Measurements from ENCODE around the gene ARHGAP30. TPM values are rescaled to one million over a fixed set of nuclear protein-coding genes. Genes with fewer than 3 reads are reported as not detected.

ARHGAP30 gene, protein sequence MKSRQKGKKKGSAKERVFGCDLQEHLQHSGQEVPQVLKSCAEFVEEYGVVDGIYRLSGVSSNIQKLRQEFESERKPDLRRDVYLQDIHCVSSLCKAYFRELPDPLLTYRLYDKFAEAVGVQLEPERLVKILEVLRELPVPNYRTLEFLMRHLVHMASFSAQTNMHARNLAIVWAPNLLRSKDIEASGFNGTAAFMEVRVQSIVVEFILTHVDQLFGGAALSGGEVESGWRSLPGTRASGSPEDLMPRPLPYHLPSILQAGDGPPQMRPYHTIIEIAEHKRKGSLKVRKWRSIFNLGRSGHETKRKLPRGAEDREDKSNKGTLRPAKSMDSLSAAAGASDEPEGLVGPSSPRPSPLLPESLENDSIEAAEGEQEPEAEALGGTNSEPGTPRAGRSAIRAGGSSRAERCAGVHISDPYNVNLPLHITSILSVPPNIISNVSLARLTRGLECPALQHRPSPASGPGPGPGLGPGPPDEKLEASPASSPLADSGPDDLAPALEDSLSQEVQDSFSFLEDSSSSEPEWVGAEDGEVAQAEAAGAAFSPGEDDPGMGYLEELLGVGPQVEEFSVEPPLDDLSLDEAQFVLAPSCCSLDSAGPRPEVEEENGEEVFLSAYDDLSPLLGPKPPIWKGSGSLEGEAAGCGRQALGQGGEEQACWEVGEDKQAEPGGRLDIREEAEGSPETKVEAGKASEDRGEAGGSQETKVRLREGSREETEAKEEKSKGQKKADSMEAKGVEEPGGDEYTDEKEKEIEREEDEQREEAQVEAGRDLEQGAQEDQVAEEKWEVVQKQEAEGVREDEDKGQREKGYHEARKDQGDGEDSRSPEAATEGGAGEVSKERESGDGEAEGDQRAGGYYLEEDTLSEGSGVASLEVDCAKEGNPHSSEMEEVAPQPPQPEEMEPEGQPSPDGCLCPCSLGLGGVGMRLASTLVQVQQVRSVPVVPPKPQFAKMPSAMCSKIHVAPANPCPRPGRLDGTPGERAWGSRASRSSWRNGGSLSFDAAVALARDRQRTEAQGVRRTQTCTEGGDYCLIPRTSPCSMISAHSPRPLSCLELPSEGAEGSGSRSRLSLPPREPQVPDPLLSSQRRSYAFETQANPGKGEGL
- total RNA-seq = under 1 TPM in 1 of 2 donors, not detected in 1; under 0.01 TPM

GRCh38 chr1:161069731-161070270 lies at the start of gene ARHGAP30:
ARHGAP30 (minus strand) TSS chr1:161069891; CDS start chr1:161069624, 267 bp downstream.

GRCh38 chr1:161117759-161118581 lies 48.3 kb upstream of the ARHGAP30 start, which contains the start of the genes NIT1 and PFDN2:
NIT1 (plus strand) TSS chr1:161118105; CDS start chr1:161118177, 72 bp downstream.
PFDN2 (minus strand) TSS chr1:161118037; CDS start chr1:161118026, 11 bp downstream.

GRCh38 chr1:161098210-161099068 lies 28.7 kb upstream of the ARHGAP30 start, which contains the start of gene KLHDC9:
KLHDC9 (plus strand) TSS chr1:161098361; CDS start chr1:161098536, 175 bp downstream.

GRCh38 chr1:161089251-161089924 lies 19.7 kb upstream of the ARHGAP30 start, which contains the start of gene NECTIN4:
NECTIN4 (minus strand) TSS chr1:161089558; CDS start chr1:161089296, 262 bp downstream.

GRCh38 chr1:161045736-161046604 lies 23.7 kb downstream of the ARHGAP30 start, which contains the start of gene USF1:
USF1 (minus strand) TSS chr1:161045977; CDS start chr1:161043275, 2,702 bp downstream.

GRCh38 chr1:161038523-161039153 lies 31.1 kb downstream of the ARHGAP30 start, which contains the start of gene TSTD1:
TSTD1 (minus strand) TSS chr1:161038964; CDS start chr1:161038889, 75 bp downstream.

GRCh38 chr1:161020509-161021164 lies 49.1 kb downstream of the ARHGAP30 start, which contains the start of gene F11R:
F11R (minus strand) TSS chr1:161021152; CDS start chr1:161021073, 79 bp downstream.

Small RNA genes lying within 50 kb of the gene (small RNA-seq; reads per million reads assigned to genes)
- 0 reads per million in 2 donors for gene AL591806.2

Other genes with a start within 250 kb of the ARHGAP30 start
- under 1 TPM in 1 of 2 donors, not detected in 1; 0.33 TPM for gene CD244, start 207.0 kb downstream of the ARHGAP30 start, total RNA-seq
- gene ITLN1, start 184.7 kb downstream of the ARHGAP30 start, total RNA-seq = not detected
- not detected for gene ITLN2, start 115.1 kb downstream of the ARHGAP30 start, total RNA-seq
- 10 to 100 TPM; 13.4 to 47.0 TPM for gene F11R, start 48.7 kb downstream of the ARHGAP30 start, total RNA-seq
- 1 to 10 TPM; 2.7 to 6.9 TPM for gene TSTD1, start 30.9 kb downstream of the ARHGAP30 start, total RNA-seq
- 10 to 100 TPM; 75.0 to 92.9 TPM for gene USF1, start 23.9 kb downstream of the ARHGAP30 start, total RNA-seq
- gene NECTIN4, start 19.7 kb upstream of the ARHGAP30 start, total RNA-seq = under 1 TPM in 1 of 2 donors, not detected in 1; 0.69 TPM
- gene KLHDC9, start 28.5 kb upstream of the ARHGAP30 start, total RNA-seq = 1 to 10 TPM in 1 of 2 donors, under 1 TPM in 1; under 0.01 to 1.7 TPM
- 10 to 100 TPM; 24.4 to 38.0 TPM for gene PFDN2, start 48.1 kb upstream of the ARHGAP30 start, total RNA-seq
- 10 to 100 TPM; 29.9 to 30.3 TPM for gene NIT1, start 48.2 kb upstream of the ARHGAP30 start, total RNA-seq
- 10 to 100 TPM; 28.6 to 40.0 TPM for gene DEDD, start 62.8 kb upstream of the ARHGAP30 start, total RNA-seq
- 10 to 100 TPM; 59.2 to 63.9 TPM for gene UFC1, start 84.1 kb upstream of the ARHGAP30 start, total RNA-seq
- 10 to 100 TPM in 1 of 2 donors, 1 to 10 TPM in 1; 9.0 to 12.0 TPM for gene USP21, start 89.6 kb upstream of the ARHGAP30 start, total RNA-seq
- gene PPOX, start 96.5 kb upstream of the ARHGAP30 start, total RNA-seq = 10 to 100 TPM; 11.4 to 14.7 TPM
- 10 to 100 TPM; 27.3 to 29.9 TPM for gene B4GALT3, start 107.6 kb upstream of the ARHGAP30 start, total RNA-seq
- gene ADAMTS4, start 129.2 kb upstream of the ARHGAP30 start, total RNA-seq = 10 to 100 TPM in 1 of 2 donors, 1 to 10 TPM in 1; 4.0 to 18.6 TPM
- 100 to 1,000 TPM; 137 to 170 TPM for gene NDUFS2, start 132.5 kb upstream of the ARHGAP30 start, total RNA-seq
- gene FCER1G, start 145.4 kb upstream of the ARHGAP30 start, total RNA-seq = under 1 TPM; 0.34 to 0.67 TPM
- not detected for gene APOA2, start 153.7 kb upstream of the ARHGAP30 start, total RNA-seq
- 10 to 100 TPM; 17.9 to 20.0 TPM for gene TOMM40L, start 156.2 kb upstream of the ARHGAP30 start, total RNA-seq
- not detected for gene NR1I3, start 168.3 kb upstream of the ARHGAP30 start, total RNA-seq
- gene PCP4L1, start 188.9 kb upstream of the ARHGAP30 start, total RNA-seq = under 1 TPM; under 0.01 TPM
- gene MPZ, start 240.1 kb upstream of the ARHGAP30 start, total RNA-seq = under 1 TPM; under 0.01 to 0.33 TPM
- gene SDHC, start 244.5 kb upstream of the ARHGAP30 start, total RNA-seq = 10 to 100 TPM; 23.6 to 29.3 TPM